Activated effector memory CD4-positive, alpha-beta T cell treated with Interleukin-2 at 50 U/mL for 16 hours (primary cell): Measurements from ENCODE around the gene CMTM6.
"Not testable (repeated sequence)": the region's sequence is repeated elsewhere in the genome, so short reads cannot be mapped to it uniquely, and the experiment has no call there.

Source experiments
- DNase-seq: peaks from one replicate; pipeline ENCODE4 v3.0.0-alpha.2; 2020

Gene CMTM6

DNA sequence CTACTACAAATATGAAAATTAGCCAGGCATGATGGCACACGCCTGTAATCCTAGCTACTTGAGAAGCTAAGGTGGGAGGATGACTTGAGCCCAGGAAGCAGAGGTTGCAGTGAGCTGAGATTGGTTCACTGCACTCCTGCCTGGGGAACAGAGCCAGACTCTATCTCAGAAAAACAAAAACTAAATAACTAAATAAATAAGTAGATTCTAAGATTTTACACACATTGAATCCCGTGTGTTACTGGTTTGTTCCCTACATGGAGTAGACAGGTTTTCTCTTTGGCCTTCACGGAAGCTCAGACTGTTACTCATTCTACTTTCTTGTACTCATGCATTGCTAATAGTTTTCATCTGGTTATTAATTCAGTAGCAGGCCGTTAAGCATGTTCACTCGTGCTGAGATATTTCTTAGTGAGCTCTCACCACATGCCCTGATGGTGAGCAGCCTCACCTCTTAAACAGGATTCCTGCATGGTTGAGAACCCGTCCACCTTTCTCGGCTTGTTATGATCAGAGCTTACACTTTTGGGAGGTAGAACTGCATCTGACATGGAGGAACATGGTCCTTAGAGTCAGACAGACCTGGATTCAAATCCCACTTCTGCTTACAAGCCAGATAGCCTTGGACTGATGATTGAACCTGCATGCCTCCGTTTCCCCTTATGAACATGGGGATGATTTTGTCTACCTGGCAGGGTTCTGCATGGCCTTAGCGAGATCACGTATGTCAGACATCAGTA, 61.9 kb downstream of the CMTM6 start:
- DNase-seq = no peak

GRCh38 chr3:32439421-32439820, 63.2 kb downstream of the CMTM6 start:
- DNase-seq = not testable (repeated sequence)

DNA sequence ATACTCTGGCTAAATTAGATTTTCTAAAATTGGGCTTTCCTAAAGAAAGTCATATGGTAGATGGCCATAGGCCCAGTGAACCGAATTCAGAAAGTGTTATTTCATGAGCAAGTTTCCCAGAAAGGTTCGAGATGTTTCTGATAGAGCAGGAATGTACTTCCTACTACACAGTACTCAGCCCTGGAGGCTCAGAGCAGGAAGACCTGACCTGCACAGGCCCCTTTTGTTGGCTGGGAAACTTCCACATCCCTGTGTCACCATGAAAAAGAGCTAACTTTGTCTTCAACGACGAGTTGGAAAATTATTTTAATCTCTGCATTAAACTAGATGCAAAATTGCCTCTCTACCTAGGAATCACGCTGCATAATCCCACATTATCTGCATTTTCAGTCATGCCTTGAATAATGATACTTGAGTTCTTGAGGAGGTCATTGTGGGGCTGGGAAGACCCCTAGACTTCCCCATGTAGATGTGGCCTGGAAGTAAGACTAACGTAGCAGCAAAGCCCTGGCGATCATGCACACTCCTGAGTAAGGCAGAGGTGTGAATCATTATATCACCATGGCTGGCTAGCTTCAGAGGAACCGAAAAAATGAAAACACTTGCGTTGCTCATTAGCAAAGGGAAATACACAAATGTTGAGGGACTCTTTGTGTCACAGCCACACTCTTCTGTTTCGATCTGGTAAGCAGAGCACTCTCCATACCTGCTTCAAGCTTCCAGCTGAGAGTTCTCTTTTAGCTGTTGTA, 63.9 kb downstream of the CMTM6 start:
- no peak for DNase-seq

DNA sequence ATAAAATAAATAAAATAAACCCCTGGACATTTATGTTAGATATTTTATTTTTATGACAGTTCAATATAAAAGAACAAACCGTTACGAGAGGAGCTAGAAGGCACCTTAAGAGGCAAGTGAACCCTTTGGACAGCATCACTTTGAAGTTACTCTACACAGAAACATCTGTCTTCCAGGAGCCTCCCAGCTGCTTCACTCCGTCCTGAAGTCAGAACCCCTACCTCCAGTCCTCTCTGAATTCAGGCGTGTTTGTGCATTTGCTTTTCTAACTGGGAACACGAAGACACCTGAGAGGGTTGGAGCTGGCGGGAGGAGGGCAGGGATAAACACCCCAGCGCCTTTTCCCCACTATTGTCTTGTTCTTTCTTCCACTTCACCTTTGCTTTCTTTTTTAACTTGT, 64.8 kb downstream of the CMTM6 start:
- no peak for DNase-seq

DNA sequence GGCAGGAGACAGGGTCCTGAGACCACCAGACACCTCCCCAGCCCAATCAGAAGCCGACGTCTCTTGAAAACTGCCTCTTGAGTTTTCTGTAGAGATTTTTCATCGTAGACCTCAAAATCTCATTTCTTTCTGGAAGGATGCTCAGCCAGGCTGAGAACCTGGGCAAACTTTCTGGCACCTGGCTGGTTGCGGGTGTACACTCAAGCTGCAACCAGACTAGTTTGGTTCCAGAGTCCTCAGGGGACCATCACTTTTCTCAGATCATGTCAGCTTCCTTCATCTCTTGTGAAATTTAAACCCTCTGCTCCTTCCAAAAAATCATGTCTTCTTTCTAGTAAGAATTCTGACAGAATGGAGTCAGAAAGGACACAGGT, 65.8 kb downstream of the CMTM6 start:
- DNase-seq = no peak

GRCh38 chr3:32435911-32436815, 66.5 kb downstream of the CMTM6 start:
- no peak for DNase-seq

- no peak for DNase-seq
Measured at GRCh38 chr3:32434206-32434605, 68.4 kb downstream of the CMTM6 start.

GRCh38 chr3:32432711-32433530, 69.7 kb downstream of the CMTM6 start:
- DNase-seq = no peak

GRCh38 chr3:32432045-32432710, 70.5 kb downstream of the CMTM6 start:
- DNase-seq = no peak

- no peak for DNase-seq
Measured at GRCh38 chr3:32431481-32431880, 71.2 kb downstream of the CMTM6 start.
